ENCODE results near the gene TNS3.

DNA sequence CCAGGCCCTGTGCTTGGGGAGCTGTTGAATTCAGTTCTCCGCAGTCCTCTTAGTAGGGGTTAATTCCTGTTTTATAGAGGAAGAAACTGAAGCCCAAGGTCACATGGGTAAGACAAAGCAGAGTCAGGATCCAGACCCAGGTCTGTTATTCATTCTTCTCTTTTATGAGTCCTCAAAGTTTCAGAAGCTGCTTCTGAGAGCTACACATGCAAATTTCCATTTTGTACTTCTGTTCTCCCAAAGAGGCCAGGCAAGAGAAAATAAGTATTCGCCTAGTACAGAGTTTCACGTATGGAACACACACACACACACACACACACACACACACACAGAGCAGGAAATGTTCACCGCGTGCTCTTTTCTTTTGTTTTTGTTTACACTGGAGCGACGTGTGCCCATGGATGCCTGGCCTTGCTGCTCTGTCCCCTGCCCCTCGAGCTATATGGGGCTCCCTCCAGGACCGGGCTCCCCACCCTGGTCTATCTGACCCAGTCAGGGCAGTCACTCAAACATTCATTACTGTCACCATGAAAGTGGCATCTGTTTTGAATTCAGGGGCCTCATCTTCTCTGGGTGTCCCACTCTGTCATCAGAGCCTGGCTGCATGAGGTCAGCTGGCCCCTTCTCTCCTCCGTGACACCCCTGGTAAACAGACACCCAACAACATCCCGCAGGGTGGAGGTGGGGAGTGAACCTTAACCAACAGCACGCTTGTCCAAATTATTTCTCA, 84.4 kb downstream of the TNS3 start:
- TF ChIP-seq, protein P1, sequence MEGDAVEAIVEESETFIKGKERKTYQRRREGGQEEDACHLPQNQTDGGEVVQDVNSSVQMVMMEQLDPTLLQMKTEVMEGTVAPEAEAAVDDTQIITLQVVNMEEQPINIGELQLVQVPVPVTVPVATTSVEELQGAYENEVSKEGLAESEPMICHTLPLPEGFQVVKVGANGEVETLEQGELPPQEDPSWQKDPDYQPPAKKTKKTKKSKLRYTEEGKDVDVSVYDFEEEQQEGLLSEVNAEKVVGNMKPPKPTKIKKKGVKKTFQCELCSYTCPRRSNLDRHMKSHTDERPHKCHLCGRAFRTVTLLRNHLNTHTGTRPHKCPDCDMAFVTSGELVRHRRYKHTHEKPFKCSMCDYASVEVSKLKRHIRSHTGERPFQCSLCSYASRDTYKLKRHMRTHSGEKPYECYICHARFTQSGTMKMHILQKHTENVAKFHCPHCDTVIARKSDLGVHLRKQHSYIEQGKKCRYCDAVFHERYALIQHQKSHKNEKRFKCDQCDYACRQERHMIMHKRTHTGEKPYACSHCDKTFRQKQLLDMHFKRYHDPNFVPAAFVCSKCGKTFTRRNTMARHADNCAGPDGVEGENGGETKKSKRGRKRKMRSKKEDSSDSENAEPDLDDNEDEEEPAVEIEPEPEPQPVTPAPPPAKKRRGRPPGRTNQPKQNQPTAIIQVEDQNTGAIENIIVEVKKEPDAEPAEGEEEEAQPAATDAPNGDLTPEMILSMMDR (IDR thresholded peaks at IDR 0.05), result no peak
- TF ChIP-seq EZH2 (IDR thresholded peaks at IDR 0.05; ENCODE audit: borderline replicate concordance, insufficient read depth, low read depth, low read length, poor library complexity, severe bottlenecking), result no peak

All from B cell (primary cell).